Stimulated activated CD4-positive, alpha-beta T cell treated with anti-CD3 and anti-CD28 coated beads, Interleukin-4, amount 100 ng/mL, for 24 hours (primary cell): ENCODE measurements around the gene ST8SIA2.

Source experiments
- DNase-seq: peaks from one replicate; pipeline ENCODE4 v3.0.0-alpha.2; 2020

ST8SIA2 gene

GRCh38 chr15:92499731-92500530 lies 106.2 kb downstream of the ST8SIA2 start:
- no peak for DNase-seq

DNA sequence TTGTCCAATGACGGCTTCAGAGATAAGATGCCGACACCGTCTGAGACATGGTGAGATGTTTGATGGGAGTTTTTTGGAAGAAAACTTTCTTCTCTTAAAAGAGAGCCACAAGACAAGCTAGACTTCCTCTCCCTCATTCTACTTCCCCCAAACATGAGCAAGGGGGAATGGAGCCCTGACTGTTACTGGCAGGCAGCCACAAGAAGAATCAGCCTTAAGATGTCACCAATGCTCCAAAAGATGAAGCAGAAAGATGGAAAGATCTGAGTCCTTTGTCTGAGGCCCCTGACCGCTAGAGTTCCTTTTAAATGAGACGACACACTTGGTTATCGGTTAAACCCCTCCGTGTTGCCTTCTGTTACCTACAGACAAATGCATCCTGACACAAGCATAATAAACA lies 108.7 kb downstream of the ST8SIA2 start:
- no peak for DNase-seq

GRCh38 chr15:92502930-92503857 lies 109.5 kb downstream of the ST8SIA2 start:
- DNase-seq, result no peak

- no peak for DNase-seq
Observed at GRCh38 chr15:92503889-92504288, 110.2 kb downstream of the ST8SIA2 start.

DNA sequence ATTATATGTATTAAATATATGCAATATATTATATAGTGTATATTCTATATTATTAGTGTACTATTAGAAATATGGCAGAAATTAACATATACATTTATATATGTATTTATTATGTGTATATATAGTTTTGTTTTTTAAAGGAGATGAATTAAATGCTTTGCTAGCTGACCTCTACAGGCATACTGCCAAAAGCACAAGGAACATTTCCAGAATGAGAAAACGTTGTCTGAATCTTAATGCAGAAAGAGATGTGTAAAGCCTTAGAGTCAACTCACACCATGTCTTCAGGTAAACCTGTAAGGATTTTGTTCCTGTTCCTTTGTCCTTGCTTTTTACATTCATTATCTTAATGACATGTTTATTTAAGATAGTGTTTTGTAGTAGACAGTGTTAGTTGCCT lies 111.9 kb downstream of the ST8SIA2 start:
- no peak for DNase-seq

- no peak for DNase-seq
Observed at GRCh38 chr15:92506506-92506905, 112.8 kb downstream of the ST8SIA2 start.

DNA sequence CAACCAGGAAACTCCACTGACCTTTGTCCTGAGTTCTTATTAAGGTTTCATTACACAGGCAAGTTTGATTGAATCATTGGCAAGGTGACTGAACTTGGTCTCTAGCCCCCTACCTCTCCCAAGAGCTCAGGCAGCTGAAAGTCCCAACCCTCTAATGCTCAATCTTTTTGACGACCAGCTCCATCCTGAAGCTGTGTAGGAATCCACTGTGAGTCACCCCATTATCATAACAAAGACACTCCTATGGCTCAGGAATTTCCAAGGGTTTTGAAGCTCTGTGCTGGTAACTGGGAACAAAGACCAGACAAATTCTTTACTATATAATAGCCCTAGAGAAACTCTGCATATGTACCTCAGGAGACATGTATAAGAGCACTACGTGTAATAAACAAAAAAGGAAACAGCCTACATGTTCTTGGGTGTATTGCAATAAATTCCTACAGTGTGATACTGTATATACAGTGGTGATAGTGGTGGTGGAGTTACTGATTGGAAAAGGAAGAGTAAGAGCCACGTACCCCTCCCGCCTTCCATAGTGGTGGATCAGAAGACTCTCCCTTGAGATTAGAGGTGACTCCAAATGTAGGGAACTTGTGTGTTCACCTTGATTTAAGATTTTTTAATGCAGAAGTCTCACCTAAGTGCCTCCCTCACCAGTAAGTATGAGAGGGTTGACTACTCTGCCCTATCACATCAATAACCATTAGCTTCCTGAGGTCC lies 116.6 kb downstream of the ST8SIA2 start:
- DNase-seq, result no peak
